Adrenal gland (tissue), 12 donors: ENCODE measurements around the gene LCE4A. TPM values are rescaled to one million over a fixed set of nuclear protein-coding genes. Genes with fewer than 3 reads are reported as not detected.

ENCODE experiments used
- DNase-seq, 7 donors: peaks; one replicate each; pipeline ENCODE4 v3.0.0-alpha.2; 2019 to 2020
- H3K27ac ChIP-seq, 5 donors: fragments of 200-600 bp; sonication (generic) in 4 of 5; 1 replicate in 3 of 5; 2 replicates in 2 of 5; pipeline versions ENCODE4 v1.5.1 to v1.8.0; 2016 to 2020; ENCODE audit warnings: mild to moderate bottlenecking in 1 of 5
- H3K27me3 ChIP-seq: fragments of 200-600 bp; 2 replicates; pipeline ENCODE4 v1.8.0; 2021
- H3K36me3 ChIP-seq, 2 donors: fragments of 200-600 bp; replicated peaks in 1 of 2; 1 replicate in 1 of 2; 2 replicates in 1 of 2; pipeline versions ENCODE4 v1.5.1 to v1.8.0; 2018 to 2022
- H3K4me1 ChIP-seq, 2 donors: fragments of 200-600 bp; replicated peaks in 1 of 2; 1 replicate in 1 of 2; 2 replicates in 1 of 2; pipeline versions ENCODE4 v1.5.1 to v1.8.0; 2018 to 2021
- H3K4me3 ChIP-seq, 4 donors: fragments of 200-600 bp; sonication (generic) in 3 of 4; one replicate each; pipeline ENCODE4 v1.5.1; 2016 to 2018
- H3K9me3 ChIP-seq, 3 donors: fragments of 200-600 bp; sonication (generic) in 1 of 3; replicated peaks in 1 of 3; 1 replicate in 2 of 3; 2 replicates in 1 of 3; pipeline versions ENCODE4 v1.5.1 to v1.8.0; 2016 to 2021
- POLR2A ChIP-seq, 2 donors: fragments of 450-650 bp; IDR thresholded peaks; one replicate each; pipeline ENCODE4 v1.6.1; 2017; ENCODE audit warnings: antibody characterized with exemption in 2 of 2, mild to moderate bottlenecking in 2 of 2, moderate library complexity in 1 of 2
- WGBS, 4 donors: extraction: QIAGEN DNeasy Blood & Tissue Kit in 2 of 4; methylation state at CpG; one replicate each; pipeline versions ENCODE4 v1.1.5 to v1.1.7; 2013 to 2017; 5-methylcytosine and 5-hydroxymethylcytosine counted together
- intact Hi-C, 2 donors: fragments of 100-400 bp; cut with DNase I; formaldehyde crosslinking; loops; one replicate each; pipeline versions ENCODE4 v1.14.1 to v1.15.0; 2022 to 2023
- polyA plus RNA-seq, 3 donors: library from polyadenylated mRNA; stranded (reverse); fragments of 200-250 nt in 2 of 3; fragments of 350-450 nt in 1 of 3; fragmentation: Illumina TruSeq in 1 of 3; extraction: RNeasy Lipid Tissue Mini Kit (QIAGEN cat#74804) in 1 of 3; gene quantifications; one replicate each; pipeline ENCODE4 v1.2.3, GENCODE V29; 2013 to 2014
- total RNA-seq, 9 donors: library from RNA; depleted of rRNA in 4 of 9; stranded (reverse); fragments of >200 nt in 4 of 9; fragments of 120-200 nt in 1 of 9; fragmentation: NEBNext Ultra II Directional in 1 of 9; extraction: Animal tissue kit (Norgen Biotek cat#: 25700) in 1 of 9; gene quantifications; one replicate each; pipeline versions ENCODE4 v1.1.0 to v1.2.4, GENCODE V29; 2013 to 2023
- TF ChIP-seq, protein P1 (sequence below), 6 experiments: fragments of 450-650 bp in 4 of 6; fragments of 200-600 bp in 2 of 6; sonication (generic) in 1 of 6; IDR thresholded peaks; 1 replicate in 5 of 6; 2 replicates in 1 of 6; pipeline versions ENCODE4 v1.5.1 to v1.8.0; 2016 to 2021; ENCODE audit warnings: antibody characterized with exemption in 6 of 6, mild to moderate bottlenecking in 2 of 6, moderate library complexity in 1 of 6
- donor health status: healthy with polysubstance abuse.
- donor health status: Bipolar disorder and iron deficiency.
- donor health status: DM: yes; HTN: yes; CAD: no.
- donor health status: DM: no; HTN: no; CAD: no.
- donor health status: DM: no; HTN: no; CAD: no.
- donor health status: DM: yes; HTN: yes; CAD: no.

LCE4A gene
- total and polyA plus RNA-seq, 12 donors = not detected

GRCh38 chr1:152697701-152698600, 10.0 kb upstream of the LCE4A start, which contains the start of gene LCE2A:
Gene LCE2A (plus strand): TSS chr1:152698345. CDS start chr1:152698902, 557 bp downstream.
- H3K4me3 ChIP-seq = no peak within 1 kb of the TSS
- no peaks in the 10 kb centered on the region for H3K36me3 ChIP-seq
- no peaks in the 10 kb centered on the region for H3K9me3 ChIP-seq
- no peak for DNase-seq
- no peaks in the 10 kb centered on the region for H3K4me1 ChIP-seq
- H3K27me3 ChIP-seq = no peaks in the 10 kb centered on the region
- intact Hi-C loops = no loop called here
- 36 to 53% (median 47%) methylated on average over 3 to 4 of the region's 4 CpGs for WGBS, 4 donors
- H3K27ac ChIP-seq = no peak within 1 kb of the TSS
- TF ChIP-seq, protein P1, sequence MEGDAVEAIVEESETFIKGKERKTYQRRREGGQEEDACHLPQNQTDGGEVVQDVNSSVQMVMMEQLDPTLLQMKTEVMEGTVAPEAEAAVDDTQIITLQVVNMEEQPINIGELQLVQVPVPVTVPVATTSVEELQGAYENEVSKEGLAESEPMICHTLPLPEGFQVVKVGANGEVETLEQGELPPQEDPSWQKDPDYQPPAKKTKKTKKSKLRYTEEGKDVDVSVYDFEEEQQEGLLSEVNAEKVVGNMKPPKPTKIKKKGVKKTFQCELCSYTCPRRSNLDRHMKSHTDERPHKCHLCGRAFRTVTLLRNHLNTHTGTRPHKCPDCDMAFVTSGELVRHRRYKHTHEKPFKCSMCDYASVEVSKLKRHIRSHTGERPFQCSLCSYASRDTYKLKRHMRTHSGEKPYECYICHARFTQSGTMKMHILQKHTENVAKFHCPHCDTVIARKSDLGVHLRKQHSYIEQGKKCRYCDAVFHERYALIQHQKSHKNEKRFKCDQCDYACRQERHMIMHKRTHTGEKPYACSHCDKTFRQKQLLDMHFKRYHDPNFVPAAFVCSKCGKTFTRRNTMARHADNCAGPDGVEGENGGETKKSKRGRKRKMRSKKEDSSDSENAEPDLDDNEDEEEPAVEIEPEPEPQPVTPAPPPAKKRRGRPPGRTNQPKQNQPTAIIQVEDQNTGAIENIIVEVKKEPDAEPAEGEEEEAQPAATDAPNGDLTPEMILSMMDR (IDR thresholded peaks at IDR 0.05) = no peak
- no peak for TF ChIP-seq POLR2A (IDR thresholded peaks at IDR 0.05)

- DNase-seq = no peak
- Histone ChIP-seq H3K9me3 (no peaks in the 10 kb centered on the region), H3K27me3 (no peaks in the 10 kb centered on the region), H3K4me3 (no peak overlapping the region), H3K36me3 (no peaks in the 10 kb centered on the region), H3K4me1 (no peaks in the 10 kb centered on the region), H3K27ac (no peak overlapping the region)
- no peak for TF ChIP-seq POLR2A (IDR thresholded peaks at IDR 0.05)
- TF ChIP-seq, protein P1 (IDR thresholded peaks at IDR 0.05) = no peak
- WGBS, 4 donors = 74 to 81% (median 78%) methylated on average over 4 of the region's 4 CpGs
- intact Hi-C loops = no loop called here
These were observed 8.2 kb upstream of the LCE4A start for GRCh38 chr1:152699746-152700145.

DNA sequence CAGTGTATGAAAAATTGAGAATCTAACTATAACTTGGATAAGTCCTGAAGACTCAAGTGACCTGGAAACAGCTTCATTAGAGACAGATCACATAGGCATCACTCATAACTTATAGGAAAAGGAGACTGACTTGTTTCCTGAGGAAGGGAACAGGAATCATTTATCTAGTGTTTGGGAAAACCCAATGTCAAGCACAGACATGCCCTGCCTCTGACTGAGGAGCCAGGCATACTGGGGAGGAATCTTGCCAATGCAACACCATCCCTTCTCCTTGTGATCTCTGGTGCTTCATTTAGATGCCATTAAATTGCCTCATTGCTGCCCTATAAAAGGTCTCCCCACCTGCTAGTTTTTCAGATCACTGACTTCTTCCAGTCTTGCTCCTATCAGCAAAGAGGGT, 10.3 kb downstream of the LCE4A start:
- Histone ChIP-seq H3K27ac (no peak overlapping the region), H3K4me3 (no peak overlapping the region), H3K4me1 (no peaks in the 10 kb centered on the region), H3K27me3 (no peaks in the 10 kb centered on the region), H3K36me3 (no peaks in the 10 kb centered on the region), H3K9me3 (no peaks in the 10 kb centered on the region)
- intact Hi-C loops = no loop called here
- DNase-seq = no peak
- TF ChIP-seq, protein P1 (IDR thresholded peaks at IDR 0.05) = no peak
- no peak for TF ChIP-seq POLR2A (IDR thresholded peaks at IDR 0.05)

- no peak overlapping the region for H3K27ac ChIP-seq
- intact Hi-C loops = no loop called here
- no peak for TF ChIP-seq POLR2A (IDR thresholded peaks at IDR 0.05)
- TF ChIP-seq, protein P1 (IDR thresholded peaks at IDR 0.05) = no peak
These were observed 17.3 kb downstream of the LCE4A start for GRCh38 chr1:152725261-152725660.

More at GRCh38 chr1:152725261-152725660, 17.3 kb downstream of the LCE4A start:
- Histone ChIP-seq H3K27me3 (no peaks in the 10 kb centered on the region), H3K36me3 (no peaks in the 10 kb centered on the region), H3K4me1 (no peaks in the 10 kb centered on the region), H3K4me3 (no peak overlapping the region), H3K9me3 (no peaks in the 10 kb centered on the region)
- DNase-seq = no peak
